Bronchial epithelial cell (primary cell): ENCODE measurements around the gene TNFRSF18. TPM values are rescaled to one million over a fixed set of nuclear protein-coding genes. Genes with fewer than 3 reads are reported as not detected.

Source experiments
- DNase-seq: peaks from one replicate; pipeline ENCODE4 v3.0.0-alpha.2; 2010; ENCODE audit warnings: low read depth
- FAIRE-seq: peaks from 2 replicates; lab custom pipeline; 2011; peaks lifted over from hg19 to GRCh38; lab: Jason Lieb, UNC
- H3K27me3 ChIP-seq: 2 replicates; pipeline ENCODE4 v1.5.1; 2011; ENCODE audit warnings: low read length; ENCODE audit not compliant: control insufficient read depth, insufficient read depth
- H3K36me3 ChIP-seq: 2 replicates; pipeline ENCODE4 v1.5.1; 2011; ENCODE audit warnings: low read length; ENCODE audit not compliant: control insufficient read depth, insufficient read depth
- H3K4me3 ChIP-seq: 2 replicates; pipeline ENCODE4 v1.5.1; 2011; ENCODE audit warnings: mild to moderate bottlenecking, low read depth, low read length, control low read depth
- total RNA-seq: library from RNA; depleted of rRNA; stranded (reverse); fragments of >200 nt; gene quantifications from 2 replicates; pipeline ENCODE4 v1.2.1, GENCODE V29; 2014
- TF ChIP-seq, protein P1 (sequence below): IDR thresholded peaks from 2 replicates; pipeline ENCODE4 v1.5.1; 2011; ENCODE audit warnings: mild to moderate bottlenecking, moderate library complexity, low read length, control low read depth, inconsistent platforms; ENCODE audit not compliant: insufficient read depth, severe bottlenecking

TNFRSF18 gene
- total RNA-seq, 1 donor from 2014 or later, result not detected

- DNase-seq (peak; percentile 86), FAIRE-seq (no peak)
- peaks cover 20% of the 10 kb centered on the region for H3K36me3 ChIP-seq
- TF ChIP-seq, protein P1, sequence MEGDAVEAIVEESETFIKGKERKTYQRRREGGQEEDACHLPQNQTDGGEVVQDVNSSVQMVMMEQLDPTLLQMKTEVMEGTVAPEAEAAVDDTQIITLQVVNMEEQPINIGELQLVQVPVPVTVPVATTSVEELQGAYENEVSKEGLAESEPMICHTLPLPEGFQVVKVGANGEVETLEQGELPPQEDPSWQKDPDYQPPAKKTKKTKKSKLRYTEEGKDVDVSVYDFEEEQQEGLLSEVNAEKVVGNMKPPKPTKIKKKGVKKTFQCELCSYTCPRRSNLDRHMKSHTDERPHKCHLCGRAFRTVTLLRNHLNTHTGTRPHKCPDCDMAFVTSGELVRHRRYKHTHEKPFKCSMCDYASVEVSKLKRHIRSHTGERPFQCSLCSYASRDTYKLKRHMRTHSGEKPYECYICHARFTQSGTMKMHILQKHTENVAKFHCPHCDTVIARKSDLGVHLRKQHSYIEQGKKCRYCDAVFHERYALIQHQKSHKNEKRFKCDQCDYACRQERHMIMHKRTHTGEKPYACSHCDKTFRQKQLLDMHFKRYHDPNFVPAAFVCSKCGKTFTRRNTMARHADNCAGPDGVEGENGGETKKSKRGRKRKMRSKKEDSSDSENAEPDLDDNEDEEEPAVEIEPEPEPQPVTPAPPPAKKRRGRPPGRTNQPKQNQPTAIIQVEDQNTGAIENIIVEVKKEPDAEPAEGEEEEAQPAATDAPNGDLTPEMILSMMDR, result no peak
- no peaks in the 10 kb centered on the region for H3K27me3 ChIP-seq
- peak within 1 kb of the TSS; percentile 93 for H3K4me3 ChIP-seq
Measured at GRCh38 chr1:1231400-1232207, 25.2 kb upstream of the TNFRSF18 start, which contains the start of gene SDF4. Gene SDF4, minus strand, starts transcription at chr1:1232001. Its CDS starts 3,229 bp downstream, at chr1:1228772.

- TF ChIP-seq, protein P1, result peak; percentile 33
- peak; percentile 52 for DNase-seq
- H3K36me3 ChIP-seq, result peaks cover 24% of the 10 kb centered on the region
- H3K4me3 ChIP-seq, result peak overlapping the region; percentile 93
- FAIRE-seq, result no peak
- no peaks in the 10 kb centered on the region for H3K27me3 ChIP-seq
Measured at GRCh38 chr1:1230656-1231399, 24.4 kb upstream of the TNFRSF18 start.

DNA sequence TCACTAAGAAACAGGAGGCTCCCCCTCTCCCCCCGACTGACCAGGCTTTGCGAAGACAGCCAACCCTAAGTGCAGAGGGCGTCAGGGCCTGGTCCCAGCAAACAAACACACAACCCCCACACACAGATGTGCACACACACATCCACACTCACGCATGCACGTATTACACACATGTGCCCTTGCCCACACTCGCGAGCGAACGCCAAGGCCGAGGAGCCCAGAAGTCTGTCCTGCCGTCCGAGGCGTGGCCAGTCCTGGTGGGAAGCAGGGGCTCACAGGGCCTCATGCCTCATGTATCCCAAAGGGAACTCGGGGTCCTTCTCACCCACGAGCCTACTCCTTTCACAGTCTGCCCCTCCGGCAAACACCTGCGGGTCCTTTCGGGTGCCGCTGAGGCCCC lies 23.4 kb upstream of the TNFRSF18 start:
- H3K36me3 ChIP-seq, result peaks cover 28% of the 10 kb centered on the region
- TF ChIP-seq, protein P1, result no peak
- DNase-seq, result no peak
- FAIRE-seq, result no peak
- H3K27me3 ChIP-seq, result no peaks in the 10 kb centered on the region
- no peak overlapping the region for H3K4me3 ChIP-seq

- Histone ChIP-seq H3K27me3 (no peaks in the 10 kb centered on the region), H3K36me3 (peaks cover 29% of the 10 kb centered on the region), H3K4me3 (no peak overlapping the region)
- DNase-seq (no peak), FAIRE-seq (peak; percentile 55)
- TF ChIP-seq, protein P1, result no peak
Measured at GRCh38 chr1:1228596-1229321, 22.4 kb upstream of the TNFRSF18 start.

- peaks cover 32% of the 10 kb centered on the region for H3K36me3 ChIP-seq
- TF ChIP-seq, protein P1, result no peak
- FAIRE-seq, result no peak
- no peak for DNase-seq
- H3K27me3 ChIP-seq, result no peaks in the 10 kb centered on the region
- no peak overlapping the region for H3K4me3 ChIP-seq
Measured at GRCh38 chr1:1228187-1228586, 21.8 kb upstream of the TNFRSF18 start.
